AG09309 (cell line): Measurements from ENCODE around the gene STX18.
"Not testable (repeated sequence)": the region's sequence is repeated elsewhere in the genome, so short reads cannot be mapped to it uniquely, and the experiment has no call there.

ENCODE experiments used
- DNase-seq: peaks from one replicate; pipeline ENCODE4 v3.0.0-alpha.2; 2010; ENCODE audit warnings: low read depth
- H3K4me3 ChIP-seq: 2 replicates; pipeline ENCODE4 v1.5.1; 2011; ENCODE audit warnings: mild to moderate bottlenecking, low read depth, low read length, moderate library complexity; ENCODE audit not compliant: control insufficient read depth
- TF ChIP-seq, protein P1 (sequence below): IDR thresholded peaks from 2 replicates; pipeline ENCODE4 v1.5.1; 2011; ENCODE audit warnings: mild to moderate bottlenecking, low read depth, low read length, inconsistent platforms; ENCODE audit not compliant: insufficient read depth, control insufficient read depth; ENCODE audit errors: missing control alignments

STX18 gene

GRCh38 chr4:4572821-4573220 lies 31.0 kb upstream of the STX18 start:
- H3K4me3 ChIP-seq, result no peak overlapping the region
- TF ChIP-seq, protein P1, sequence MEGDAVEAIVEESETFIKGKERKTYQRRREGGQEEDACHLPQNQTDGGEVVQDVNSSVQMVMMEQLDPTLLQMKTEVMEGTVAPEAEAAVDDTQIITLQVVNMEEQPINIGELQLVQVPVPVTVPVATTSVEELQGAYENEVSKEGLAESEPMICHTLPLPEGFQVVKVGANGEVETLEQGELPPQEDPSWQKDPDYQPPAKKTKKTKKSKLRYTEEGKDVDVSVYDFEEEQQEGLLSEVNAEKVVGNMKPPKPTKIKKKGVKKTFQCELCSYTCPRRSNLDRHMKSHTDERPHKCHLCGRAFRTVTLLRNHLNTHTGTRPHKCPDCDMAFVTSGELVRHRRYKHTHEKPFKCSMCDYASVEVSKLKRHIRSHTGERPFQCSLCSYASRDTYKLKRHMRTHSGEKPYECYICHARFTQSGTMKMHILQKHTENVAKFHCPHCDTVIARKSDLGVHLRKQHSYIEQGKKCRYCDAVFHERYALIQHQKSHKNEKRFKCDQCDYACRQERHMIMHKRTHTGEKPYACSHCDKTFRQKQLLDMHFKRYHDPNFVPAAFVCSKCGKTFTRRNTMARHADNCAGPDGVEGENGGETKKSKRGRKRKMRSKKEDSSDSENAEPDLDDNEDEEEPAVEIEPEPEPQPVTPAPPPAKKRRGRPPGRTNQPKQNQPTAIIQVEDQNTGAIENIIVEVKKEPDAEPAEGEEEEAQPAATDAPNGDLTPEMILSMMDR, result no peak
- DNase-seq, result no peak

DNA sequence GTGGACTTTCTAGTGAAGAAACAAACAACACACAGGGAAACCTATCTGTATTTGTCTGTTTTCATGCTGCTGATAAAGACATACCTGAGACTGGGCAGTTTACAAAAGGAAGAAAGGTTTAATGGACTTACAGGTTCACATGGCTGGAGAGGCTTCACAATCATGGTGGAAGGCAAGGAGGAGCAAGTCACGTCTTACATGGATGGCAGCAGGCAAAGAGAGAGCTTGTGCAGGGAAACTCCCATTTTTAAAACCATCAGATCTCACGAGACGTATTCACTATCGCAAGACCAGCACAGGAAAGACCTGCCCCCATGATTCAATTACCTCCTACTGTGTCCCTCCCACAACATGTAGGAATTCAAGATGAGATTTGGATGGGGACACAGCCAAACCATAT lies 28.0 kb upstream of the STX18 start:
- not testable (repeated sequence) for DNase-seq, H3K4me3 ChIP-seq

GRCh38 chr4:4568806-4569427 lies 27.1 kb upstream of the STX18 start:
- H3K4me3 ChIP-seq, result no peak overlapping the region
- no peak for DNase-seq
- TF ChIP-seq, protein P1, result no peak

- TF ChIP-seq, protein P1, result peak; percentile 9
- DNase-seq, H3K4me3 ChIP-seq: not testable (repeated sequence)
Measured at GRCh38 chr4:4566359-4566758, 24.5 kb upstream of the STX18 start.

DNA sequence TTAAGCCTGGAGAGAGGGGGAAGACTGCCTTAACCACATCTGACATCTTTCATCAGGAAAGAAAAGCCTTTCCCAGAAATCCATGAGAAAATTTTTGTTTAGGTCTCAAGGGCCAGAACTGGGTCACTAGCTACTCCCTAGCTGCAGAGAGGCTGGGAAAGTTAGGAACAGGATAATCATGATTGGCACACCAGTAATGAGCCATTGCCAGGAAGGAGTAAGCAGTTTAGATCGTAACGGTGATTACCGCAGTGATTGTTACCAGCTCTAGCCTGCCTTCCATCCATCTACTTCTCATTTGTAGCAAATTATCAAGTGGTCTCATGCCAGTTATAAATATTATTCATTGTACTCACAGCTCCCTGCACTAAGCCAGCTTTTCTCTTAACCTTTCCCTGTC lies 22.7 kb upstream of the STX18 start:
- TF ChIP-seq, protein P1, result no peak
- DNase-seq, result no peak
- no peak overlapping the region for H3K4me3 ChIP-seq

DNA sequence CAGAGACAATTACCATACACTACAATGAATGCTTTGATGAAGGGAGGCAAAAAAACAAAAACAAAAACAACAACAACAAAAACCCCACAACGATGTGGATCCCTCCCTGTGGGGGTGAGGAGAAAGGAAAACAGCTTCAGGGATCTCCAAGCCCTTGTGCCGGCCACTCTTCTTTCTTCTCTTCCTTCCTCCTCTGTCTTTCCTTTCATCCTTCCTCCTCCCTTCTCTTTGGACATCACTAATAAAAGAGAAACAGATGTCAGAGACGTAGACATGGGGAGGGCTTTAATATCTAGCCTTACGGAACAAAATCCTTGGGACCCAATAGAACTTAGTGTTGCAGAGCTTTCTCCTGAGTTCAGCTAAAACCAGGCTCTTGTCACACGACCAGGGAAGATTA lies 18.8 kb upstream of the STX18 start:
- DNase-seq, result no peak
- H3K4me3 ChIP-seq, result no peak overlapping the region
- TF ChIP-seq, protein P1, result no peak

GRCh38 chr4:4560136-4560535 lies 18.3 kb upstream of the STX18 start:
- no peak for DNase-seq
- no peak overlapping the region for H3K4me3 ChIP-seq
- TF ChIP-seq, protein P1, result no peak
